HCT116 (cell line): ENCODE results near the gene TCEANC. TPM values are rescaled to one million over a fixed set of nuclear protein-coding genes. Genes with fewer than 3 reads are reported as not detected.

Experiments
- ATAC-seq: fragments of 200-7000 bp; cut with Tn5 transposase; 2 replicates; pipeline ENCODE4 v1.9.1; 2020; ENCODE audit warnings: mild to moderate bottlenecking, moderate library complexity
- BruUV-seq: library from RNA; stranded (reverse); fragments of 400-500 nt; replicated peaks from 2 replicates; lab custom pipeline; 2021; lab: Mats Ljungman, UMichigan
- CTCF ChIA-PET: fragments of 300-600 bp; sonication (Branson Sonifier 250); formaldehyde crosslinking; loops from one replicate; lab custom pipeline; 2021; ENCODE audit warnings: antibody characterized with exemption; lab: Charles Lee
- POLR2A ChIA-PET: fragments of 300-600, 350-600 bp; sonication (Branson Sonifier 250); formaldehyde crosslinking; loops from one replicate; lab custom pipeline; 2021; ENCODE audit warnings: antibody characterized with exemption; lab: Charles Lee
- RAD21 ChIA-PET, 2 experiments: fragments of 300-600 bp; sonication (Branson Sonifier 250); formaldehyde crosslinking; loops; one replicate each; lab custom pipeline; 2023; ENCODE audit warnings: low total read pairs in 2 of 2; ENCODE audit not compliant: uncharacterized antibody in 2 of 2, unreplicated experiment in 2 of 2, low non-redundant PET in 1 of 2; lab: Charles Lee
- DNase-seq: peaks from one replicate; pipeline ENCODE4 v3.0.0-alpha.2; 2010; ENCODE audit warnings: low read depth, low spot score
- H2AFZ ChIP-seq: fragments of 200-600 bp; shearing (Covaris generic), sonication (generic); 2 replicates; pipeline ENCODE4 v1.6.1; 2017; ENCODE audit warnings: low read depth, mixed run types, mixed read lengths, antibody characterized with exemption, low read length; ENCODE audit not compliant: poor library complexity, severe bottlenecking
- H3K27ac ChIP-seq: 2 replicates; pipeline ENCODE4 v1.5.1; 2012; ENCODE audit warnings: low read depth, low read length
- H3K27me3 ChIP-seq: fragments of 200-600 bp; sonication (generic); 2 replicates; pipeline ENCODE4 v1.6.1; 2016; ENCODE audit warnings: mixed run types, low read length, mixed read lengths; ENCODE audit not compliant: insufficient read depth
- H3K36me3 ChIP-seq, 2 experiments: fragments of 200-500 bp in 1 of 2; fragments of 200-600 bp in 1 of 2; sonication (Bioruptor generic) in 1 of 2; sonication (generic) in 1 of 2; 2 replicates each; pipeline versions ENCODE4 v1.5.1 to v1.6.1; 2014 to 2016; ENCODE audit warnings: low read length in 2 of 2, inconsistent platforms in 1 of 2, mixed read lengths in 1 of 2, mixed run types in 1 of 2; ENCODE audit not compliant: insufficient read depth in 2 of 2, control insufficient read depth in 1 of 2
- H3K4me1 ChIP-seq, 2 experiments: fragments of 200-600 bp in 1 of 2; sonication (generic) in 1 of 2; 2 replicates each; pipeline versions ENCODE4 v1.5.1 to v1.6.1; 2012 to 2017; ENCODE audit warnings: low read length in 2 of 2, inconsistent platforms in 1 of 2, mild to moderate bottlenecking in 1 of 2, mixed read lengths in 1 of 2, mixed run types in 1 of 2, moderate library complexity in 1 of 2; ENCODE audit not compliant: insufficient read depth in 2 of 2, control insufficient read depth in 1 of 2
- H3K4me2 ChIP-seq: fragments of 200-600 bp; sonication (generic); 2 replicates; pipeline ENCODE4 v1.6.1; 2017; ENCODE audit warnings: mixed run types, low read length, mixed read lengths
- H3K4me3 ChIP-seq, 2 experiments: fragments of 200-600 bp in 1 of 2; sonication (generic) in 1 of 2; replicated peaks in 1 of 2; 2 replicates each; pipeline ENCODE4 v1.5.1; 2011 to 2016; ENCODE audit warnings: low read length in 2 of 2, control low read depth in 1 of 2, low read depth in 1 of 2, mild to moderate bottlenecking in 1 of 2, mixed read lengths in 1 of 2, mixed run types in 1 of 2
- H3K79me2 ChIP-seq: fragments of 200-600 bp; sonication (generic); 2 replicates; pipeline ENCODE4 v1.6.1; 2017; ENCODE audit warnings: mild to moderate bottlenecking, mixed run types, low read length, moderate library complexity, mixed read lengths; ENCODE audit not compliant: insufficient read depth
- H3K9ac ChIP-seq: fragments of 200-600 bp; sonication (generic); 2 replicates; pipeline ENCODE4 v1.6.1; 2016; ENCODE audit warnings: low read length, mixed read lengths
- H3K9me2 ChIP-seq: fragments of 200-600 bp; sonication (generic), shearing (Covaris generic); 2 replicates; pipeline ENCODE4 v1.6.1; 2017; ENCODE audit warnings: mixed run types, mild to moderate bottlenecking, moderate library complexity; ENCODE audit not compliant: insufficient read depth
- H3K9me3 ChIP-seq, 2 experiments: fragments of 200-500 bp in 1 of 2; fragments of 200-600 bp in 1 of 2; sonication (Bioruptor generic) in 1 of 2; sonication (generic) in 1 of 2; 2 replicates each; pipeline ENCODE4 v1.6.1; 2014 to 2017; ENCODE audit warnings: low read length in 2 of 2, mixed read lengths in 2 of 2, inconsistent platforms in 1 of 2, low read depth in 1 of 2, mild to moderate bottlenecking in 1 of 2, mixed run types in 1 of 2, moderate library complexity in 1 of 2; ENCODE audit not compliant: control insufficient read depth in 1 of 2, insufficient read depth in 1 of 2
- H4K20me1 ChIP-seq: fragments of 200-600 bp; sonication (generic), shearing (Covaris generic); 2 replicates; pipeline ENCODE4 v1.6.1; 2017; ENCODE audit warnings: mixed run types, mild to moderate bottlenecking, moderate library complexity; ENCODE audit not compliant: insufficient read depth
- CBX3 ChIP-seq: IDR thresholded peaks from 2 replicates; pipeline ENCODE4 v1.6.1; 2012; ENCODE audit warnings: low read depth
- CEBPB ChIP-seq: IDR thresholded peaks from 2 replicates; pipeline ENCODE4 v1.6.1; 2012; ENCODE audit warnings: low read depth
- EGR1 ChIP-seq: IDR thresholded peaks from 2 replicates; pipeline ENCODE4 v1.6.1; 2012; ENCODE audit warnings: low read depth
- EZH2phosphoT487 ChIP-seq: fragments of 200-600 bp; IDR thresholded peaks from 2 replicates; pipeline ENCODE4 v1.6.1; 2018; ENCODE audit warnings: antibody characterized with exemption, borderline replicate concordance
- FOSL1 ChIP-seq: IDR thresholded peaks from 2 replicates; pipeline ENCODE4 v1.6.1; 2012; ENCODE audit warnings: low read depth
- POLR2A ChIP-seq: IDR thresholded peaks from 2 replicates; pipeline ENCODE4 v1.7.0; 2011; ENCODE audit warnings: borderline replicate concordance; ENCODE audit not compliant: insufficient read depth, insufficient read length; ENCODE audit errors: extremely low read depth
- POLR2AphosphoS5 ChIP-seq: IDR thresholded peaks from 2 replicates; pipeline ENCODE4 v1.6.1; 2011; ENCODE audit warnings: mild to moderate bottlenecking, low read depth, low read length, moderate library complexity
- SIN3A ChIP-seq: IDR thresholded peaks from 2 replicates; pipeline ENCODE4 v1.6.1; 2012; ENCODE audit warnings: low read depth
- SP1 ChIP-seq: IDR thresholded peaks from 2 replicates; pipeline ENCODE4 v1.6.1; 2012; ENCODE audit warnings: low read depth
- SRF ChIP-seq: IDR thresholded peaks from 2 replicates; pipeline ENCODE4 v1.6.1; 2012; ENCODE audit warnings: low read depth
- TCF7L2 ChIP-seq: IDR thresholded peaks from 2 replicates; pipeline ENCODE4 v1.7.0; 2011; ENCODE audit warnings: borderline replicate concordance, inconsistent platforms; ENCODE audit not compliant: insufficient read depth, insufficient read length; ENCODE audit errors: extremely low read depth
- YY1 ChIP-seq: IDR thresholded peaks from 2 replicates; pipeline ENCODE4 v1.6.1; 2011; ENCODE audit warnings: low read length, low read depth, moderate library complexity, mild to moderate bottlenecking; ENCODE audit not compliant: insufficient replicate concordance; ENCODE audit errors: extremely low read depth
- ZBTB33 ChIP-seq: IDR thresholded peaks from 2 replicates; pipeline ENCODE4 v1.6.1; 2011; ENCODE audit warnings: mild to moderate bottlenecking, low read length, moderate library complexity; ENCODE audit not compliant: insufficient replicate concordance; ENCODE audit errors: extremely low read depth
- ZNF274 ChIP-seq: fragments of 200-500 bp; sonication (Bioruptor generic); IDR thresholded peaks from 2 replicates; pipeline ENCODE4 v1.6.1; 2014; ENCODE audit warnings: mild to moderate bottlenecking, low read depth, low read length, inconsistent platforms
- intact Hi-C: fragments of 100-400 bp; cut with micrococcal nuclease; formaldehyde crosslinking; loops from 2 replicates; pipeline ENCODE4 v1.10.0; 2022
- total RNA-seq: library from RNA; stranded (reverse); gene quantifications from one replicate; pipeline ENCODE4 v1.2.1, GENCODE V29; 2021; ENCODE audit not compliant: unreplicated experiment
- TF ChIP-seq, protein P1 (sequence below): IDR thresholded peaks from 2 replicates; pipeline ENCODE4 v1.6.1; 2012; ENCODE audit warnings: low read depth
- TF ChIP-seq, protein P2 (sequence below), 3 experiments: fragments of 200-600 bp in 1 of 3; sonication (generic) in 1 of 3; IDR thresholded peaks in 2 of 3; conservative IDR thresholded peaks in 1 of 3; 2 replicates each; pipeline ENCODE4 v1.5.1; 2012 to 2017; ENCODE audit warnings: low read depth in 2 of 3, low read length in 2 of 3, antibody characterized with exemption in 1 of 3, borderline replicate concordance in 1 of 3, control low read depth in 1 of 3, mild to moderate bottlenecking in 1 of 3, mixed read lengths in 1 of 3, mixed run types in 1 of 3, moderate library complexity in 1 of 3; ENCODE audit not compliant: insufficient read depth in 1 of 3

The TCEANC gene
- total RNA-seq, 1 experiment from 2014 or later = 1.2 TPM

DNA sequence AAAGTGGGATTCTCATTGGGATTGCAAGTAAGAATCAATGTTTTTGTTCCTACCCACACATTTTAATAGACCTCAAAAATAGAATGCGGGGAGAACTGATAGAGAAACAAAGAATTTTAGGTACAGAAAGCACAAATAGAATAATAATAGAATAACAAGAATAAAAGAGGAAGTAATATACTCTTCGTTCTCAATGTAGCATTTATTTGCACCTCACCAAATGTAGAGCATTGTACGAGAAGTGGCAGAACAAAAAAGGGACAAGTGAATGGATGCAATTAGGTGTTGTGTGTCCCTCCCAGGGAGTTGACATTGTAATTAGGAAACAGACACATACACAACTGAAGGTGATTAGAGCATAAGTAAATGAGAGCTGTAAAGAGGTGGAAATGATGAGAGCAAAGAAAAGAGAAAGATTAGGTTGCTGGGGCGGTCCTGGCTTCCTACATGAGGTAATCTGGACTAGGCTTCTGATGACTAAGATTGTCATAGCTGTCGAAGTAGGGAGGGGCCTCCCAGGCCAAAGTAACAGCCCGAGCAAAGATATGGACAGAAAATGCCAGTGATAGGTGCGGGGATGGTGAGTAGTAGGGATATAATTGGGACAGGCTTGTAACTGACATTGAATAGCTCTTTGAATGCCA is 46.4 kb downstream of the TCEANC start:
- no peak overlapping the region for H3K4me2 ChIP-seq
- ChIA-PET CTCF (no interaction called here), POLR2A (no interaction called here), RAD21 (no interaction called here)
- H3K9ac ChIP-seq = no peak overlapping the region
- peaks cover 3 to 12% of the 10 kb centered on the region in 2 experiments for H3K4me1 ChIP-seq
- H4K20me1 ChIP-seq = no peaks in the 10 kb centered on the region
- no peak overlapping the region for H2AFZ ChIP-seq
- H3K9me2 ChIP-seq = no peaks in the 10 kb centered on the region
- no TSS peak for BruUV-seq
- H3K27me3 ChIP-seq = no peaks in the 10 kb centered on the region
- no peak for DNase-seq
- no peak for ATAC-seq
- H3K27ac ChIP-seq = no peak overlapping the region
- no peak overlapping the region for H3K4me3 ChIP-seq
- H3K36me3 ChIP-seq = no peaks in the 10 kb centered on the region
- no peaks in the 10 kb centered on the region for H3K9me3 ChIP-seq
- no peak for TF ChIP-seq ZBTB33
- TF ChIP-seq FOSL1 = no peak
- TF ChIP-seq, protein P1, sequence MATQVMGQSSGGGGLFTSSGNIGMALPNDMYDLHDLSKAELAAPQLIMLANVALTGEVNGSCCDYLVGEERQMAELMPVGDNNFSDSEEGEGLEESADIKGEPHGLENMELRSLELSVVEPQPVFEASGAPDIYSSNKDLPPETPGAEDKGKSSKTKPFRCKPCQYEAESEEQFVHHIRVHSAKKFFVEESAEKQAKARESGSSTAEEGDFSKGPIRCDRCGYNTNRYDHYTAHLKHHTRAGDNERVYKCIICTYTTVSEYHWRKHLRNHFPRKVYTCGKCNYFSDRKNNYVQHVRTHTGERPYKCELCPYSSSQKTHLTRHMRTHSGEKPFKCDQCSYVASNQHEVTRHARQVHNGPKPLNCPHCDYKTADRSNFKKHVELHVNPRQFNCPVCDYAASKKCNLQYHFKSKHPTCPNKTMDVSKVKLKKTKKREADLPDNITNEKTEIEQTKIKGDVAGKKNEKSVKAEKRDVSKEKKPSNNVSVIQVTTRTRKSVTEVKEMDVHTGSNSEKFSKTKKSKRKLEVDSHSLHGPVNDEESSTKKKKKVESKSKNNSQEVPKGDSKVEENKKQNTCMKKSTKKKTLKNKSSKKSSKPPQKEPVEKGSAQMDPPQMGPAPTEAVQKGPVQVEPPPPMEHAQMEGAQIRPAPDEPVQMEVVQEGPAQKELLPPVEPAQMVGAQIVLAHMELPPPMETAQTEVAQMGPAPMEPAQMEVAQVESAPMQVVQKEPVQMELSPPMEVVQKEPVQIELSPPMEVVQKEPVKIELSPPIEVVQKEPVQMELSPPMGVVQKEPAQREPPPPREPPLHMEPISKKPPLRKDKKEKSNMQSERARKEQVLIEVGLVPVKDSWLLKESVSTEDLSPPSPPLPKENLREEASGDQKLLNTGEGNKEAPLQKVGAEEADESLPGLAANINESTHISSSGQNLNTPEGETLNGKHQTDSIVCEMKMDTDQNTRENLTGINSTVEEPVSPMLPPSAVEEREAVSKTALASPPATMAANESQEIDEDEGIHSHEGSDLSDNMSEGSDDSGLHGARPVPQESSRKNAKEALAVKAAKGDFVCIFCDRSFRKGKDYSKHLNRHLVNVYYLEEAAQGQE = no peak
- TF ChIP-seq EGR1 = no peak
- TF ChIP-seq CEBPB = no peak
- no peak for TF ChIP-seq POLR2A
- TF ChIP-seq, protein P2, sequence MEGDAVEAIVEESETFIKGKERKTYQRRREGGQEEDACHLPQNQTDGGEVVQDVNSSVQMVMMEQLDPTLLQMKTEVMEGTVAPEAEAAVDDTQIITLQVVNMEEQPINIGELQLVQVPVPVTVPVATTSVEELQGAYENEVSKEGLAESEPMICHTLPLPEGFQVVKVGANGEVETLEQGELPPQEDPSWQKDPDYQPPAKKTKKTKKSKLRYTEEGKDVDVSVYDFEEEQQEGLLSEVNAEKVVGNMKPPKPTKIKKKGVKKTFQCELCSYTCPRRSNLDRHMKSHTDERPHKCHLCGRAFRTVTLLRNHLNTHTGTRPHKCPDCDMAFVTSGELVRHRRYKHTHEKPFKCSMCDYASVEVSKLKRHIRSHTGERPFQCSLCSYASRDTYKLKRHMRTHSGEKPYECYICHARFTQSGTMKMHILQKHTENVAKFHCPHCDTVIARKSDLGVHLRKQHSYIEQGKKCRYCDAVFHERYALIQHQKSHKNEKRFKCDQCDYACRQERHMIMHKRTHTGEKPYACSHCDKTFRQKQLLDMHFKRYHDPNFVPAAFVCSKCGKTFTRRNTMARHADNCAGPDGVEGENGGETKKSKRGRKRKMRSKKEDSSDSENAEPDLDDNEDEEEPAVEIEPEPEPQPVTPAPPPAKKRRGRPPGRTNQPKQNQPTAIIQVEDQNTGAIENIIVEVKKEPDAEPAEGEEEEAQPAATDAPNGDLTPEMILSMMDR (IDR thresholded peaks at IDR 0.05 in 2 of 3, conservative IDR thresholded peaks at IDR 0.05 in 1 of 3; ENCODE audit: borderline replicate concordance in 1 of 3, insufficient read depth in 1 of 3, low read depth in 2 of 3, low read length in 2 of 3) = no peak
- no peak for TF ChIP-seq POLR2AphosphoS5
- TF ChIP-seq SIN3A = no peak
- TF ChIP-seq YY1 = no peak
- no peak for TF ChIP-seq ZNF274
- no peak for TF ChIP-seq TCF7L2
- no peak for TF ChIP-seq EZH2phosphoT487
- TF ChIP-seq SRF = no peak
- TF ChIP-seq CBX3 = no peak
- TF ChIP-seq SP1 = no peak
- peaks cover 99% of the 10 kb centered on the region for H3K79me2 ChIP-seq
- intact Hi-C loops = no loop called here
